Spinal cord (tissue), 10 donors: ENCODE data around the gene PPP1CC. TPM values are rescaled to one million over a fixed set of nuclear protein-coding genes. Genes with fewer than 3 reads are reported as not detected.

Experiments
- DNase-seq, 6 donors: peaks; one replicate each; pipeline versions ENCODE4 v3.0.0 to v3.0.0-alpha.2; 2013 to 2015; ENCODE audit warnings: low spot score in 6 of 6, low read depth in 4 of 6
- H3K27ac ChIP-seq: one replicate; pipeline ENCODE4 v1.5.1; 2013; ENCODE audit warnings: low read depth, low read length, control low read depth
- H3K27me3 ChIP-seq: one replicate; pipeline ENCODE4 v1.6.1; 2013; ENCODE audit warnings: low read length; ENCODE audit not compliant: control insufficient read depth, insufficient read depth
- H3K36me3 ChIP-seq: one replicate; pipeline ENCODE4 v1.6.1; 2013; ENCODE audit warnings: low read length; ENCODE audit not compliant: control insufficient read depth, insufficient read depth
- H3K4me1 ChIP-seq: one replicate; pipeline ENCODE4 v1.6.1; 2013; ENCODE audit warnings: low read length; ENCODE audit not compliant: control insufficient read depth, insufficient read depth
- H3K4me3 ChIP-seq: one replicate; pipeline ENCODE4 v1.5.1; 2013; ENCODE audit warnings: low read depth, low read length, control low read depth
- H3K9me3 ChIP-seq: one replicate; pipeline ENCODE4 v1.6.1; 2013; ENCODE audit warnings: low read length; ENCODE audit not compliant: control insufficient read depth, insufficient read depth
- WGBS: methylation state at CpG from one replicate; pipeline ENCODE4 v1.1.5; 2013; ENCODE audit warnings: missing lambda C conversion rate; ENCODE audit not compliant: insufficient coverage; 5-methylcytosine and 5-hydroxymethylcytosine counted together
- polyA plus RNA-seq, 2 donors: library from polyadenylated mRNA; unstranded; fragments of 120-200 nt; gene quantifications; one replicate each; pipeline ENCODE4 v1.2.1, GENCODE V29; 2013; ENCODE audit not compliant: insufficient read length in 2 of 2
- total RNA-seq, 2 donors: library from RNA; depleted of rRNA in 1 of 2; stranded (reverse); fragments of 120-200 nt in 1 of 2; fragments of >200 nt in 1 of 2; gene quantifications; one replicate each; pipeline versions ENCODE4 v1.2.3 to v1.2.4, GENCODE V29; 2013 to 2014
- donor health status: healthy.

PPP1CC gene
- total and polyA plus RNA-seq, 4 donors = 108 to 152 (median 134) TPM

DNA sequence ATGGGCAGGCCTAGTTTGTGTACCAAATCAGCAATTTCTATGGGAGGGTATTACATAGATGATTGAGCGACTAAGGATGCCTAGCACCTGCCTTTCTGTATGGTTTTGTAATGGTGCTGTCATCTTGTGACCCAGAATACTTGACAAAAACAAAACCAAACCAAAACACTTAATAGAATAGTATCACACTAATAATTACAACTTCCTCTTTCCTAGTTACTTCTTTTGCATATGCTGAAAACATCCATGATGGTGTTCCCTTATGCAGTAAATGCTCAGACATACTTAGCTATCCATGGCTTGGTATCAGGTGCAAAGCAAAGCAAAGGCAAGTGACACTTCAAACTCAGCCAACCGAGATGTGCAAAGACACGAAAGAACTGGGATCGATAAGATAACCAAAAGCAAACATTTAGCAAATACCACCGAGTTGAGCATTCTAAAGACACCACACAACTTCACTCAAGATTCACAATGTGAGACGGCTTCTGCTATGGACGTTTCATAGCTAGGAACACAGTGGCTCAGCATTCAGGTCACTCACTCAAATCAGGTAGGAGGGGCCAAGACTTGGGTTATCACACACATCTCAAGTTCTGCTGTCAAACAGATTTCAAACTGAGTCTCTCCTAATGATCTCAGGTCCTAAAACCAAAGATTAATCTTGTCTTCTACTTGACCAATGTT lies 24.3 kb downstream of the PPP1CC start:
- Histone ChIP-seq H3K9me3 (no peaks in the 10 kb centered on the region), H3K36me3 (peaks cover 16% of the 10 kb centered on the region), H3K4me1 (no peaks in the 10 kb centered on the region), H3K27ac (no peak overlapping the region), H3K27me3 (no peaks in the 10 kb centered on the region), H3K4me3 (no peak overlapping the region)
- 92% methylated on average over 5 of the region's 7 CpGs for WGBS
- DNase-seq = no peak

DNA sequence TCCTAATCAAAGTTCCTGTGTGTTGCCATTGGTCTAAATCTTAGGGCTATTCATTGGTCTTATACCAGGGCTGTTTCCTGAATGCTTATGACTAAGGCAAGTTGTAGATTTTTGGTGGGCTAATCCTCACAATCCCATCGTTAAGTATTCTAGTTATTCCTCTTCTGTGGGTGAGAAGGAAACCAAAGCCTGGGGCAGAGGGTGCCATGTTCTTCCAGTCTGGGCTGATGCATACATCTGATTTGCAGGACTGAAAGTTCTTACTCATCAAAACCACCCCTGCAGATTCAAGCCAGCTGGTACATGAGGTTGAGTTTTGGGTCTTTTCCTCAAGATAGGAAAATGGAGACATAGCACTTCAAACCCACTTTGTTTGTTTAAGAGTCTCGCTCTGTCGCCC lies 25.7 kb downstream of the PPP1CC start:
- Histone ChIP-seq H3K4me1 (no peaks in the 10 kb centered on the region), H3K4me3 (no peak overlapping the region), H3K9me3 (no peaks in the 10 kb centered on the region), H3K36me3 (peaks cover 15% of the 10 kb centered on the region), H3K27me3 (no peaks in the 10 kb centered on the region), H3K27ac (no peak overlapping the region)
- no peak for DNase-seq
- WGBS = 100% methylated on average over 1 of the region's 3 CpGs

DNA sequence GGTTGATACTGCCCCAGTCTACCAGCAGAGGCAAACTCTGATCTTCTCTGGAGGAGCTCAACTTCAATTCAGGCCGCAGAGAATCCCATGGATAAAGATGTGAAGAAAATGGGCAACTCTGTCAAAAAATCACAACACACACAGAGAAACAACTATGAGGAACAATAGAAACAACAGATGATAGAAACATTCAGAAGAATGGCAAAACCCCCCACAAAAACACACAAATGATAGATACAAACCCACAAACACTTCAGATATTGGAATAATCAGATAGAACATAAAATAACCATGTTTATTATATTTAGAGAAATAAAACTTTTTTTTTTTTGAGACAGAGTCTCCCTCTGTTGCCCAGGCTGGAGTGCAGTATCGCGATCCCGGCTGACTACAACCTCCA lies 33.8 kb downstream of the PPP1CC start:
- H3K27ac ChIP-seq = no peak overlapping the region
- no CpG with 5 or more reads among the region's 4 CpGs for WGBS
- no peaks in the 10 kb centered on the region for H3K4me1 ChIP-seq
- H3K4me3 ChIP-seq = no peak overlapping the region
- no peaks in the 10 kb centered on the region for H3K27me3 ChIP-seq
- H3K36me3 ChIP-seq = no peaks in the 10 kb centered on the region
- H3K9me3 ChIP-seq = no peaks in the 10 kb centered on the region
- no peak for DNase-seq

- H3K27ac ChIP-seq = no peak overlapping the region
- no peaks in the 10 kb centered on the region for H3K4me1 ChIP-seq
- no peaks in the 10 kb centered on the region for H3K36me3 ChIP-seq
- DNase-seq = no peak
- H3K27me3 ChIP-seq = no peaks in the 10 kb centered on the region
- WGBS = no CpG with 5 or more reads among the region's 3 CpGs
- no peaks in the 10 kb centered on the region for H3K9me3 ChIP-seq
- H3K4me3 ChIP-seq = no peak overlapping the region
Observed at GRCh38 chr12:110705309-110705708, 37.4 kb downstream of the PPP1CC start.

- H3K4me3 ChIP-seq = no peak overlapping the region
- no peak for DNase-seq
- H3K9me3 ChIP-seq = no peaks in the 10 kb centered on the region
- H3K4me1 ChIP-seq = no peaks in the 10 kb centered on the region
- H3K36me3 ChIP-seq = no peaks in the 10 kb centered on the region
- H3K27me3 ChIP-seq = no peaks in the 10 kb centered on the region
- no peak overlapping the region for H3K27ac ChIP-seq
- WGBS = 67% methylated on average over 1 of the region's 5 CpGs
Observed at GRCh38 chr12:110704750-110705149, 37.9 kb downstream of the PPP1CC start.

DNA sequence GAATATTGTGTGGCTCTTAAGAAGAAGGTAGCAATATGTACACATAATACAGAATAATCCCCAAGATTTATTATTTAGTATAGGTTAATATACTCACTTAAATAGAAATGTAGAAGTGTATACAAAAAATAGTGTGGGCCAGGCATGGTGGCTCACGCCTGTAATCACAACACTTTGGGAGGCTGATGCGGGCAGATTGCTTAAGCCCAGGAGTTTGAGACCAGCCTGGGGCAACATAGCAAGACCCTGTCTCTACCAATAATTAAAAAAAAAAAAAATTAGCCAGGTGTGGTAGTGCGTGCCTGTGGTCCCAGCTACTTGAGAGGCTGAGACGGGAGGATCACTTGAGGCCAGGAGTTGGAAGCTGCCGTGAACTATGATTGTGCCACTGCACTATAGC lies 38.5 kb downstream of the PPP1CC start:
- Histone ChIP-seq H3K36me3 (no peaks in the 10 kb centered on the region), H3K4me3 (no peak overlapping the region), H3K4me1 (peaks cover 3% of the 10 kb centered on the region), H3K9me3 (no peaks in the 10 kb centered on the region), H3K27me3 (no peaks in the 10 kb centered on the region), H3K27ac (no peak overlapping the region)
- no peak for DNase-seq
- 84% methylated on average over 3 of the region's 5 CpGs for WGBS

GRCh38 chr12:110702081-110702480 lies 40.6 kb downstream of the PPP1CC start:
- WGBS = 95% methylated on average over 2 of the region's 5 CpGs
- Histone ChIP-seq H3K4me1 (peaks cover 11% of the 10 kb centered on the region), H3K9me3 (no peaks in the 10 kb centered on the region), H3K27ac (no peak overlapping the region), H3K4me3 (no peak overlapping the region), H3K27me3 (no peaks in the 10 kb centered on the region), H3K36me3 (no peaks in the 10 kb centered on the region)
- DNase-seq = no peak

GRCh38 chr12:110699591-110700445 lies 42.9 kb downstream of the PPP1CC start:
- H3K4me3 ChIP-seq = no peak overlapping the region
- H3K4me1 ChIP-seq = peaks cover 11% of the 10 kb centered on the region
- H3K9me3 ChIP-seq = no peaks in the 10 kb centered on the region
- no peak overlapping the region for H3K27ac ChIP-seq
- DNase-seq = no peak
- WGBS = 89% methylated on average over 20 of the region's 28 CpGs
- no peaks in the 10 kb centered on the region for H3K36me3 ChIP-seq
- H3K27me3 ChIP-seq = no peaks in the 10 kb centered on the region

- no peaks in the 10 kb centered on the region for H3K27me3 ChIP-seq
- H3K9me3 ChIP-seq = no peaks in the 10 kb centered on the region
- H3K4me1 ChIP-seq = peaks cover 11% of the 10 kb centered on the region
- DNase-seq = peak in 2 of 6 donors; percentile 69 to 71
- no peak overlapping the region for H3K27ac ChIP-seq
- no peak overlapping the region for H3K4me3 ChIP-seq
- WGBS = 38% methylated on average over 9 of the region's 20 CpGs
- no peaks in the 10 kb centered on the region for H3K36me3 ChIP-seq
Observed at GRCh38 chr12:110698171-110698902, 44.4 kb downstream of the PPP1CC start.
